Smooth muscle cell (in vitro differentiated cells): Measurements from ENCODE around the gene HGFAC. TPM values are rescaled to one million over a fixed set of nuclear protein-coding genes. Genes with fewer than 3 reads are reported as not detected.

Experiments
- DNase-seq: peaks from one replicate; lab custom pipeline; 2025; ENCODE audit not compliant: unreplicated experiment; lab: John Stamatoyannopoulos, UW
- H2AFZ ChIP-seq: fragments of 200-600 bp; sonication (generic); 2 replicates; pipeline ENCODE4 v1.6.0; 2016; ENCODE audit warnings: antibody characterized with exemption, low read depth, mild to moderate bottlenecking
- H3F3A ChIP-seq: fragments of 200-600 bp; sonication (generic); 2 replicates; pipeline ENCODE4 v1.6.0; 2017; ENCODE audit warnings: antibody characterized with exemption, low read depth
- H3K27ac ChIP-seq: fragments of 200-600 bp; sonication (generic); 2 replicates; pipeline ENCODE4 v1.5.1; 2016; ENCODE audit warnings: low read depth, mild to moderate bottlenecking
- H3K27me3 ChIP-seq: fragments of 200-600 bp; sonication (generic); 2 replicates; pipeline ENCODE4 v1.6.1; 2016; ENCODE audit warnings: low read depth, mild to moderate bottlenecking
- H3K36me3 ChIP-seq: fragments of 200-600 bp; sonication (generic); 2 replicates; pipeline ENCODE4 v1.5.1; 2016; ENCODE audit warnings: low read depth
- H3K4me1 ChIP-seq: fragments of 200-600 bp; sonication (generic); 2 replicates; pipeline ENCODE4 v1.5.1; 2016; ENCODE audit warnings: low read depth
- H3K4me2 ChIP-seq: fragments of 200-600 bp; sonication (generic); 2 replicates; pipeline ENCODE4 v1.6.0; 2016; ENCODE audit warnings: mild to moderate bottlenecking
- H3K4me3 ChIP-seq: fragments of 200-600 bp; sonication (generic); 2 replicates; pipeline ENCODE4 v1.5.1; 2016; ENCODE audit warnings: mild to moderate bottlenecking
- H3K79me2 ChIP-seq: fragments of 200-600 bp; sonication (generic); 2 replicates; pipeline ENCODE4 v1.6.0; 2016; ENCODE audit warnings: low read depth, mild to moderate bottlenecking
- H3K9ac ChIP-seq: fragments of 200-600 bp; sonication (generic); 2 replicates; pipeline ENCODE4 v1.6.0; 2016; ENCODE audit warnings: low read depth
- H3K9me3 ChIP-seq: fragments of 200-600 bp; sonication (generic); replicated peaks from 2 replicates; pipeline ENCODE4 v1.5.1; 2016; ENCODE audit warnings: low read depth
- H4K20me1 ChIP-seq: fragments of 200-600 bp; sonication (generic); 2 replicates; pipeline ENCODE4 v1.6.0; 2016; ENCODE audit warnings: low read depth
- CTCF ChIP-seq: fragments of 200-600 bp; sonication (generic); IDR thresholded peaks from 2 replicates; pipeline ENCODE4 v1.5.1; 2017; ENCODE audit warnings: borderline replicate concordance, mild to moderate bottlenecking, antibody characterized with exemption; ENCODE audit not compliant: insufficient read depth, poor library complexity, severe bottlenecking
- WGBS: methylation state at CpG from one replicate; pipeline ENCODE4 v1.1.7; 2016; ENCODE audit warnings: low lambda C conversion rate; 5-methylcytosine and 5-hydroxymethylcytosine counted together
- polyA plus RNA-seq: library from polyadenylated mRNA; unstranded; fragments of >200 nt; fragmentation: Nextera tagmentation; extraction: Ambion mirVana; gene quantifications from 2 replicates; pipeline ENCODE4 v1.2.1, GENCODE V29; 2016
- total RNA-seq: library from RNA; depleted of rRNA; stranded (reverse); fragments of >200 nt; gene quantifications from 2 replicates; pipeline ENCODE4 v1.2.3, GENCODE V29; 2014

HGFAC gene
- total and polyA plus RNA-seq, 2 experiments from 2014 or later: 0.58 TPM; not detected in 1

- 87% methylated on average over 28 of the region's 28 CpGs for WGBS
- Histone ChIP-seq H3F3A (no peaks in the 10 kb centered on the region), H3K36me3 (no peaks in the 10 kb centered on the region), H3K4me2 (no peak overlapping the region), H3K27ac (no peak overlapping the region), H2AFZ (no peak overlapping the region), H3K27me3 (no peaks in the 10 kb centered on the region), H3K4me1 (peaks cover 17% of the 10 kb centered on the region), H3K9ac (no peak overlapping the region), H3K79me2 (no peaks in the 10 kb centered on the region), H3K4me3 (no peak overlapping the region), H3K9me3 (no peaks in the 10 kb centered on the region), H4K20me1 (peaks cover 43% of the 10 kb centered on the region)
- TF ChIP-seq CTCF: no peak
- DNase-seq: no peak
Measured at GRCh38 chr4:3495204-3495975, 53.6 kb downstream of the HGFAC start.

- H3K27ac ChIP-seq: no peak overlapping the region
- DNase-seq: no peak
- H2AFZ ChIP-seq: no peak overlapping the region
- H3K79me2 ChIP-seq: no peaks in the 10 kb centered on the region
- H3K9ac ChIP-seq: no peak overlapping the region
- no peak overlapping the region for H3K4me3 ChIP-seq
- H3F3A ChIP-seq: no peaks in the 10 kb centered on the region
- 78% methylated on average over 6 of the region's 14 CpGs for WGBS
- H4K20me1 ChIP-seq: peaks cover 49% of the 10 kb centered on the region
- no peak for TF ChIP-seq CTCF
- no peaks in the 10 kb centered on the region for H3K9me3 ChIP-seq
- H3K4me2 ChIP-seq: no peak overlapping the region
- H3K4me1 ChIP-seq: peaks cover 17% of the 10 kb centered on the region
- no peaks in the 10 kb centered on the region for H3K27me3 ChIP-seq
- no peaks in the 10 kb centered on the region for H3K36me3 ChIP-seq
Measured at GRCh38 chr4:3496021-3496420, 54.3 kb downstream of the HGFAC start.

GRCh38 chr4:3497095-3497494 lies 55.3 kb downstream of the HGFAC start:
- H3K79me2 ChIP-seq: no peaks in the 10 kb centered on the region
- WGBS: 85% methylated on average over 5 of the region's 6 CpGs
- no peak overlapping the region for H3K4me2 ChIP-seq
- H3F3A ChIP-seq: no peaks in the 10 kb centered on the region
- no peak for DNase-seq
- no peak overlapping the region for H3K27ac ChIP-seq
- H3K36me3 ChIP-seq: no peaks in the 10 kb centered on the region
- no peak overlapping the region for H3K4me3 ChIP-seq
- H4K20me1 ChIP-seq: peaks cover 60% of the 10 kb centered on the region
- TF ChIP-seq CTCF: no peak
- H3K9ac ChIP-seq: no peak overlapping the region
- H3K9me3 ChIP-seq: no peaks in the 10 kb centered on the region
- H3K27me3 ChIP-seq: no peaks in the 10 kb centered on the region
- H3K4me1 ChIP-seq: peaks cover 11% of the 10 kb centered on the region
- H2AFZ ChIP-seq: no peak overlapping the region
